IMR-90 (cell line): Measurements from ENCODE around the gene C3orf18. TPM values are rescaled to one million over a fixed set of nuclear protein-coding genes. Genes with fewer than 3 reads are reported as not detected.

Source experiments
- ATAC-seq: fragments of 200-7000 bp; cut with Tn5 transposase; 2 replicates; pipeline ENCODE4 v1.9.1; 2020; ENCODE audit warnings: low read depth, mild to moderate bottlenecking, moderate library complexity
- BruUV-seq: library from RNA; stranded (reverse); fragments of 400-500 nt; replicated peaks from 2 replicates; lab custom pipeline; 2021; lab: Mats Ljungman, UMichigan
- CTCF ChIA-PET: fragments of 300-600 bp; formaldehyde crosslinking; extraction: SDS; loops from one replicate; lab custom pipeline; 2021; ENCODE audit warnings: antibody characterized with exemption; lab: Yijun Ruan, JAX
- POLR2A ChIA-PET: fragments of 300-600 bp; sonication (Branson Sonifier 250); formaldehyde crosslinking; loops from one replicate; lab custom pipeline; 2022; ENCODE audit warnings: antibody characterized with exemption; ENCODE audit not compliant: unreplicated experiment; lab: Charles Lee
- DNase-seq: peaks from one replicate; pipeline ENCODE4 v3.0.0; 2013
- H2AFZ ChIP-seq: replicated peaks from 2 replicates; pipeline ENCODE3; 2013; ENCODE audit warnings: low read length, mild to moderate bottlenecking; ENCODE audit not compliant: poor library complexity
- H2AK5ac ChIP-seq: 2 replicates; pipeline ENCODE4 v1.6.1; 2013; ENCODE audit warnings: low read depth, low read length, inconsistent platforms
- H2AK9ac ChIP-seq: replicated peaks from 2 replicates; pipeline ENCODE3; 2013; ENCODE audit warnings: mild to moderate bottlenecking, low read depth, low read length, moderate library complexity; ENCODE audit not compliant: poor library complexity
- H2BK120ac ChIP-seq: 2 replicates; pipeline ENCODE4 v1.6.1; 2013; ENCODE audit warnings: low read depth, low read length, inconsistent platforms
- H2BK15ac ChIP-seq: 3 replicates; pipeline ENCODE4 v1.6.1; 2013; ENCODE audit warnings: low read depth, low read length, inconsistent platforms
- H2BK20ac ChIP-seq: 2 replicates; pipeline ENCODE4 v1.6.1; 2013; ENCODE audit warnings: low read depth, mild to moderate bottlenecking, inconsistent platforms, low read length, moderate library complexity
- H2BK5ac ChIP-seq: 2 replicates; pipeline ENCODE4 v1.6.1; 2013; ENCODE audit warnings: mild to moderate bottlenecking, low read depth, low read length, inconsistent platforms; ENCODE audit not compliant: poor library complexity, severe bottlenecking
- H3K14ac ChIP-seq: replicated peaks from 2 replicates; pipeline ENCODE4 v1.6.1; 2013; ENCODE audit warnings: low read depth, low read length, inconsistent platforms
- H3K18ac ChIP-seq: 2 replicates; pipeline ENCODE4 v1.6.1; 2013; ENCODE audit warnings: low read depth, low read length, control low read depth
- H3K23ac ChIP-seq: 2 replicates; pipeline ENCODE4 v1.6.1; 2013; ENCODE audit warnings: low read depth, low read length, inconsistent platforms
- H3K27ac ChIP-seq: 2 replicates; pipeline ENCODE4 v1.5.1; 2013; ENCODE audit warnings: mild to moderate bottlenecking, control low read depth, low read length; ENCODE audit not compliant: insufficient read depth
- H3K27me3 ChIP-seq: 2 replicates; pipeline ENCODE4 v1.6.1; 2013; ENCODE audit warnings: low read length; ENCODE audit not compliant: control insufficient read depth, insufficient read depth
- H3K36me3 ChIP-seq: 2 replicates; pipeline ENCODE4 v1.6.1; 2013; ENCODE audit warnings: low read length, mixed read lengths; ENCODE audit not compliant: control insufficient read depth, insufficient read depth
- H3K4ac ChIP-seq: 2 replicates; pipeline ENCODE4 v1.6.1; 2013; ENCODE audit warnings: low read depth, low read length, inconsistent platforms
- H3K4me1 ChIP-seq: 2 replicates; pipeline ENCODE4 v1.6.1; 2013; ENCODE audit warnings: low read length, mixed read lengths; ENCODE audit not compliant: control insufficient read depth, insufficient read depth
- H3K4me2 ChIP-seq: 2 replicates; pipeline ENCODE4 v1.6.1; 2013; ENCODE audit warnings: low read depth, mild to moderate bottlenecking, control low read depth, low read length, moderate library complexity
- H3K4me3 ChIP-seq: 2 replicates; pipeline ENCODE4 v1.5.1; 2013; ENCODE audit warnings: low read depth, mild to moderate bottlenecking, control low read depth, low read length, moderate library complexity; ENCODE audit not compliant: insufficient read depth
- H3K56ac ChIP-seq: 2 replicates; pipeline ENCODE4 v1.6.1; 2013; ENCODE audit warnings: low read length, inconsistent platforms; ENCODE audit not compliant: insufficient read depth; ENCODE audit errors: extremely low read depth
- H3K79me1 ChIP-seq, 2 experiments: 2 replicates each; pipeline ENCODE4 v1.6.1; 2013; ENCODE audit warnings: low read length in 2 of 2, inconsistent platforms in 1 of 2, low read depth in 1 of 2
- H3K9ac ChIP-seq: 2 replicates; pipeline ENCODE4 v1.6.1; 2013; ENCODE audit warnings: low read depth, low read length, control low read depth
- H3K9me1 ChIP-seq: 2 replicates; pipeline ENCODE4 v1.6.1; 2013; ENCODE audit warnings: low read length, inconsistent platforms; ENCODE audit not compliant: insufficient read depth
- H3K9me3 ChIP-seq: 2 replicates; pipeline ENCODE4 v1.6.1; 2013; ENCODE audit warnings: low read length; ENCODE audit not compliant: control insufficient read depth, insufficient read depth
- H4K20me1 ChIP-seq: 2 replicates; pipeline ENCODE4 v1.6.1; 2013; ENCODE audit warnings: low read length, inconsistent platforms; ENCODE audit not compliant: insufficient read depth
- H4K5ac ChIP-seq: 2 replicates; pipeline ENCODE4 v1.6.1; 2013; ENCODE audit warnings: mild to moderate bottlenecking, low read depth, low read length, control low read depth
- H4K8ac ChIP-seq, 2 experiments: 2 replicates each; pipeline ENCODE4 v1.6.1; 2013; ENCODE audit warnings: low read depth in 2 of 2, low read length in 2 of 2, control low read depth in 1 of 2, inconsistent platforms in 1 of 2
- H4K91ac ChIP-seq: 2 replicates; pipeline ENCODE4 v1.6.1; 2013; ENCODE audit warnings: low read depth, low read length, inconsistent platforms; ENCODE audit not compliant: insufficient read depth
- MAFK ChIP-seq: IDR thresholded peaks from 2 replicates; pipeline ENCODE4 v1.6.1; 2012; ENCODE audit warnings: low read depth, low read length, improper control_type of control experiment
- SMC3 ChIP-seq: fragments of 150-350 bp; IDR thresholded peaks from 2 replicates; pipeline ENCODE4 v1.6.1; 2016; ENCODE audit warnings: low read depth, mild to moderate bottlenecking, antibody characterized with exemption, low read length, moderate library complexity
- WGBS, 2 experiments: methylation state at CpG; one replicate each; pipeline versions ENCODE4 v1.1.5 to v1.1.7; 2013; ENCODE audit warnings: missing lambda C conversion rate in 2 of 2; ENCODE audit not compliant: insufficient read length in 1 of 2; ENCODE audit errors: extremely low coverage in 2 of 2; 5-methylcytosine and 5-hydroxymethylcytosine counted together
- dilution Hi-C: fragments of 300-500 bp; cut with HindIII; formaldehyde crosslinking; loops from one replicate; pipeline ENCODE4 v1.14.3; 2018; ENCODE audit warnings: low sequenced_read_pairs; ENCODE audit not compliant: unreplicated experiment
- in situ Hi-C: fragments of 300-500 bp; cut with MboI; formaldehyde crosslinking; loops from 3 replicates; pipeline ENCODE4 v1.14.3; 2019; ENCODE audit warnings: low sequenced_read_pairs, inconsistent platforms, mixed read lengths
- intact Hi-C: fragments of 100-400 bp; cut with micrococcal nuclease; formaldehyde crosslinking; loops from 2 replicates; pipeline ENCODE4 v1.10.0; 2022
- polyA plus RNA-seq, 3 experiments: library from polyadenylated mRNA; depleted of rRNA; stranded (reverse); fragments of >200 nt; gene quantifications; 2 replicates each; pipeline ENCODE4 v1.2.3, GENCODE V29; 2012; ENCODE audit warnings: low replicate concordance in 1 of 3
- total RNA-seq: library from RNA; depleted of rRNA; stranded (reverse); fragments of >200 nt; gene quantifications from 2 replicates; pipeline ENCODE4 v1.2.3, GENCODE V29; 2012

C3orf18 gene
- total and polyA plus RNA-seq, 2 of the 4 experiments (the other 2 are of a cell fraction) = 6.8 to 10.6 TPM

GRCh38 chr3:50570508-50571279, 3.1 kb upstream of the C3orf18 start:
- Histone ChIP-seq H4K5ac (no peak overlapping the region), H3K4me1 (peaks cover 5% of the 10 kb centered on the region), H3K79me1 (peaks cover 18 to 45% of the 10 kb centered on the region in 2 experiments; a peak in 3 of 4 replicates), H3K27ac (no peak overlapping the region), H3K18ac (no peak overlapping the region), H3K9me3 (no peaks in the 10 kb centered on the region), H2AK9ac (no peak overlapping the region), H2BK5ac (no peak overlapping the region), H2BK15ac (no peak overlapping the region), H4K91ac (no peak overlapping the region), H4K8ac (peak overlapping the region in 1 of 2 experiments; percentile 69; a peak in 2 of 4 replicates), H4K20me1 (no peaks in the 10 kb centered on the region), H2BK120ac (no peak overlapping the region), H3K9me1 (peaks cover 12% of the 10 kb centered on the region), H3K56ac (no peak overlapping the region), H2BK20ac (no peak overlapping the region), H3K14ac (0 out of 2 replicates have a peak overlapping the region, but pooled peaks have one; percentile 44), H3K9ac (peak overlapping the region; percentile 46; the same call in 1 of the 2 replicates), H3K4me2 (peak overlapping the region; percentile 91), H2AK5ac (peak overlapping the region; percentile 77), H2AFZ (no peak overlapping the region), H3K4me3 (no peak overlapping the region), H3K36me3 (peaks cover 11% of the 10 kb centered on the region; the same call in 1 of the 2 replicates), H3K4ac (0 out of 2 replicates have a peak overlapping the region, but pooled peaks have one; percentile 36), H3K27me3 (no peaks in the 10 kb centered on the region), H3K23ac (0 out of 2 replicates have a peak overlapping the region, but pooled peaks have one; percentile 72)
- DNase-seq (no peak), ATAC-seq (no peak)
- ChIA-PET POLR2A (no interaction called here), CTCF (interaction anchor here (1.9 to 2.5 kb wide), 3 partner anchors 39 to 43 kb away, joined by 5 to 20 read pairs (median 6); partner anchors contain the start of gene CISH)
- BruUV-seq = no TSS peak
- intact Hi-C loops (no loop called here), in situ Hi-C loops (loop anchor here (5.0 kb wide), 2 partner anchors 42 to 802 kb away; partner anchors contain the start of gene CISH), dilution Hi-C loops (no loop called here)
- TF ChIP-seq MAFK (no peak), SMC3 (no peak)
- no CpG with 5 or more reads among the region's 5 CpGs for WGBS, 2 experiments
